IMR-90 (cell line): ENCODE data around the gene ATXN1.

ENCODE experiments used
- BHLHE40 ChIP-seq: fragments of 150-350 bp; IDR thresholded peaks from 2 replicates; pipeline ENCODE4 v1.6.1; 2016; ENCODE audit warnings: mild to moderate bottlenecking, low read depth, low read length
- CEBPB ChIP-seq: IDR thresholded peaks from 2 replicates; pipeline ENCODE4 v1.6.1; 2012; ENCODE audit warnings: low read depth, low read length, improper control_type of control experiment
- FOS ChIP-seq: fragments of 150-350 bp; IDR thresholded peaks from 2 replicates; pipeline ENCODE4 v1.6.1; 2016; ENCODE audit warnings: low read depth, low read length
- MAFK ChIP-seq: IDR thresholded peaks from 2 replicates; pipeline ENCODE4 v1.6.1; 2012; ENCODE audit warnings: low read depth, low read length, improper control_type of control experiment
- MXI1 ChIP-seq: IDR thresholded peaks from 2 replicates; pipeline ENCODE4 v1.6.1; 2012; ENCODE audit warnings: low read depth, mild to moderate bottlenecking, low read length, moderate library complexity, borderline replicate concordance
- POLR2A ChIP-seq: IDR thresholded peaks from 2 replicates; pipeline ENCODE4 v1.6.1; 2012; ENCODE audit warnings: mild to moderate bottlenecking, low read depth, low read length
- RAD21 ChIP-seq: IDR thresholded peaks from 2 replicates; pipeline ENCODE4 v1.6.1; 2012; ENCODE audit warnings: low read length, improper control_type of control experiment
- TF ChIP-seq, protein P1 (sequence below): conservative IDR thresholded peaks from 2 replicates; pipeline ENCODE4 v1.5.1; 2012; ENCODE audit warnings: mild to moderate bottlenecking, low read depth, low read length, improper control_type of control experiment

DNA sequence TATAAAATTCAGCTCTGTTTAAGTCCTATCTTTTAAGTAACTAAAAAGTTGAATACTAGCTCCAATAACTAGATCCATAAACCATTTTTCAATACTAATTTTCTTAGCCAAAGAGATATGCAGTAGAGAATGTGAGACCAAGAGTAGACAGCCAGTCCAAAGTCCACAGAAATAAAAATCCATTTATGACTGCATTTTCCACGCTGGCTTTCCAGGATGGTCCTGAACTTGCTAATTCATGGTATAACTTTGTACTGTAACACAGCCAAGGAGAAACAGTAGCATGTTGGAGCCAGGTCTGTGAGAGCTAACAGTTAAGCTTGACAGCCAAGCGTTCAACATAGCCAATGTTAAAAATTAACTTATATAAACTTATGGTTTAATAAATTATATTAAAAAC, 366.6 kb downstream of the ATXN1 start:
- TF ChIP-seq RAD21 (no peak), BHLHE40 (no peak), CEBPB (no peak), POLR2A (no peak), MAFK (no peak), MXI1 (no peak), FOS (no peak)
- TF ChIP-seq, protein P1, sequence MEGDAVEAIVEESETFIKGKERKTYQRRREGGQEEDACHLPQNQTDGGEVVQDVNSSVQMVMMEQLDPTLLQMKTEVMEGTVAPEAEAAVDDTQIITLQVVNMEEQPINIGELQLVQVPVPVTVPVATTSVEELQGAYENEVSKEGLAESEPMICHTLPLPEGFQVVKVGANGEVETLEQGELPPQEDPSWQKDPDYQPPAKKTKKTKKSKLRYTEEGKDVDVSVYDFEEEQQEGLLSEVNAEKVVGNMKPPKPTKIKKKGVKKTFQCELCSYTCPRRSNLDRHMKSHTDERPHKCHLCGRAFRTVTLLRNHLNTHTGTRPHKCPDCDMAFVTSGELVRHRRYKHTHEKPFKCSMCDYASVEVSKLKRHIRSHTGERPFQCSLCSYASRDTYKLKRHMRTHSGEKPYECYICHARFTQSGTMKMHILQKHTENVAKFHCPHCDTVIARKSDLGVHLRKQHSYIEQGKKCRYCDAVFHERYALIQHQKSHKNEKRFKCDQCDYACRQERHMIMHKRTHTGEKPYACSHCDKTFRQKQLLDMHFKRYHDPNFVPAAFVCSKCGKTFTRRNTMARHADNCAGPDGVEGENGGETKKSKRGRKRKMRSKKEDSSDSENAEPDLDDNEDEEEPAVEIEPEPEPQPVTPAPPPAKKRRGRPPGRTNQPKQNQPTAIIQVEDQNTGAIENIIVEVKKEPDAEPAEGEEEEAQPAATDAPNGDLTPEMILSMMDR, result no peak
